HFF-Myc (cell line): ENCODE results near the gene RERE.
A peak's percentile ranks its signal among the peaks of the same experiment; 100 is the strongest.
"Not testable (repeated sequence)": the region's sequence is repeated elsewhere in the genome, so short reads cannot be mapped to it uniquely, and the experiment has no call there.

Experiments used
- DNase-seq: peaks from one replicate; pipeline ENCODE4 v3.0.0-alpha.2; 2011; ENCODE audit warnings: low read depth; ENCODE audit errors: extremely low read depth
- H3K4me3 ChIP-seq: replicated peaks from 2 replicates; pipeline ENCODE4 v1.5.1; 2011; ENCODE audit warnings: low read depth, mild to moderate bottlenecking, control low read depth, low read length
- CTCF ChIP-seq: IDR thresholded peaks from 2 replicates; pipeline ENCODE4 v1.5.1; 2012; ENCODE audit warnings: mild to moderate bottlenecking, low read depth, low read length, control low read depth; ENCODE audit errors: missing control alignments

Gene RERE

GRCh38 chr1:8841395-8841794 lies 24.0 kb upstream of the RERE start:
- H3K4me3 ChIP-seq = no peak overlapping the region
- DNase-seq = no peak
- TF ChIP-seq CTCF = no peak

- TF ChIP-seq CTCF = no peak
- no peak overlapping the region for H3K4me3 ChIP-seq
- no peak for DNase-seq
These were observed 22.6 kb upstream of the RERE start for GRCh38 chr1:8839990-8840389.

GRCh38 chr1:8835941-8836643 lies 18.7 kb upstream of the RERE start:
- H3K4me3 ChIP-seq = no peak overlapping the region
- DNase-seq = no peak

GRCh38 chr1:8831340-8831739 lies 13.9 kb upstream of the RERE start:
- DNase-seq = no peak
- no peak overlapping the region for H3K4me3 ChIP-seq
- peak; percentile 44 for TF ChIP-seq CTCF

More at GRCh38 chr1:8835941-8836643, 18.7 kb upstream of the RERE start:
- TF ChIP-seq CTCF = no peak

GRCh38 chr1:8830732-8831131 lies 13.3 kb upstream of the RERE start:
- not testable (repeated sequence) for H3K4me3 ChIP-seq, DNase-seq

GRCh38 chr1:8825985-8826481 lies 8.6 kb upstream of the RERE start:
- H3K4me3 ChIP-seq = no peak overlapping the region
- peak; percentile 43 for DNase-seq
- no peak for TF ChIP-seq CTCF

GRCh38 chr1:8823295-8823664 lies 5.8 kb upstream of the RERE start:
- no peak for TF ChIP-seq CTCF
- H3K4me3 ChIP-seq = no peak overlapping the region
- DNase-seq = no peak
